Endothelial cell of umbilical vein (primary cell): ENCODE results near the gene CCSER2. TPM values are rescaled to one million over a fixed set of nuclear protein-coding genes. Genes with fewer than 3 reads are reported as not detected.
A peak's percentile ranks its signal among the peaks of the same experiment; 100 is the strongest.

Experiments used
- BruUV-seq: library from RNA; stranded (reverse); fragments of 400-500 nt; replicated peaks from 2 replicates; lab custom pipeline; 2021; lab: Mats Ljungman, UMichigan
- CTCF ChIA-PET: fragments of 300-600, 350-600 bp; sonication (Branson Sonifier 250); formaldehyde crosslinking; loops from one replicate; lab custom pipeline; 2021; ENCODE audit warnings: antibody characterized with exemption, inconsistent platforms; lab: Charles Lee
- POLR2A ChIA-PET: fragments of 300-600, 350-600 bp; sonication (Branson Sonifier 250); formaldehyde crosslinking; loops from one replicate; lab custom pipeline; 2021; ENCODE audit warnings: antibody characterized with exemption, inconsistent platforms; lab: Charles Lee
- DNase-seq: peaks from one replicate; pipeline ENCODE4 v3.0.0-alpha.2; 2011; ENCODE audit warnings: low read depth, low spot score
- FAIRE-seq: peaks from 2 replicates; lab custom pipeline; 2011; peaks lifted over from hg19 to GRCh38; lab: Jason Lieb, UNC
- H2AFZ ChIP-seq: 2 replicates; pipeline ENCODE4 v1.6.0; 2012; ENCODE audit warnings: low read depth, low read length, control low read depth, inconsistent platforms
- H3K27ac ChIP-seq: 2 replicates; pipeline ENCODE4 v1.5.1; 2011; ENCODE audit warnings: low read depth, mild to moderate bottlenecking, control low read depth, low read length, moderate library complexity; ENCODE audit not compliant: insufficient read depth
- H3K27me3 ChIP-seq, 2 experiments: 2 replicates each; pipeline versions ENCODE4 v1.6.0 to v1.6.1; 2011; ENCODE audit warnings: low read length in 2 of 2, mixed read lengths in 1 of 2; ENCODE audit not compliant: control insufficient read depth in 2 of 2, insufficient read depth in 2 of 2
- H3K36me3 ChIP-seq, 2 experiments: 2 replicates in 1 of 2; 3 replicates in 1 of 2; pipeline ENCODE4 v1.5.1; 2011; ENCODE audit warnings: low read length in 2 of 2, mild to moderate bottlenecking in 1 of 2, moderate library complexity in 1 of 2; ENCODE audit not compliant: control insufficient read depth in 2 of 2, insufficient read depth in 2 of 2; ENCODE audit errors: extremely low read depth in 1 of 2
- H3K4me1 ChIP-seq: 3 replicates; pipeline ENCODE4 v1.5.1; 2011; ENCODE audit warnings: mild to moderate bottlenecking, low read length; ENCODE audit not compliant: control insufficient read depth, insufficient read depth; ENCODE audit errors: extremely low read depth
- H3K4me2 ChIP-seq: 2 replicates; pipeline ENCODE4 v1.6.1; 2011; ENCODE audit warnings: low read length, control low read depth, mixed read lengths; ENCODE audit not compliant: insufficient read depth
- H3K4me3 ChIP-seq, 3 experiments: fragments of 200-600 bp in 1 of 3; sonication (generic), shearing (Covaris generic) in 1 of 3; replicated peaks in 1 of 3; 2 replicates each; pipeline ENCODE4 v1.5.1; 2011 to 2016; ENCODE audit warnings: control low read depth in 3 of 3, low read length in 3 of 3, mild to moderate bottlenecking in 2 of 3, inconsistent platforms in 1 of 3, low read depth in 1 of 3, moderate library complexity in 1 of 3; ENCODE audit not compliant: insufficient read depth in 1 of 3
- H3K79me2 ChIP-seq: 2 replicates; pipeline ENCODE4 v1.6.0; 2012; ENCODE audit warnings: low read length, inconsistent platforms; ENCODE audit not compliant: control insufficient read depth, insufficient read depth
- H3K9ac ChIP-seq: replicated peaks from 2 replicates; pipeline ENCODE3; 2011; ENCODE audit warnings: low read length, control low read depth; ENCODE audit not compliant: insufficient read depth; ENCODE audit errors: extremely low read depth
- H3K9me1 ChIP-seq: replicated peaks from 3 replicates; pipeline ENCODE4 v1.6.0; 2011; ENCODE audit warnings: mild to moderate bottlenecking, low read length; ENCODE audit not compliant: control insufficient read depth, insufficient read depth; ENCODE audit errors: extremely low read depth
- H3K9me3 ChIP-seq: replicated peaks from 2 replicates; pipeline ENCODE4 v1.5.1; 2012; ENCODE audit warnings: low read length, inconsistent platforms; ENCODE audit not compliant: control insufficient read depth, insufficient read depth
- H4K20me1 ChIP-seq: replicated peaks from 2 replicates; pipeline ENCODE3; 2011; ENCODE audit warnings: mild to moderate bottlenecking, low read length; ENCODE audit not compliant: control insufficient read depth, insufficient read depth; ENCODE audit errors: extremely low read depth
- EZH2 ChIP-seq: IDR thresholded peaks from 2 replicates; pipeline ENCODE4 v1.6.1; 2012; ENCODE audit warnings: borderline replicate concordance, low read depth, mild to moderate bottlenecking, moderate library complexity, low read length, inconsistent platforms; ENCODE audit not compliant: severe bottlenecking
- FOS ChIP-seq: IDR thresholded peaks from 2 replicates; pipeline ENCODE4 v1.6.1; 2011; ENCODE audit warnings: mild to moderate bottlenecking, low read length, moderate library complexity, borderline replicate concordance; ENCODE audit not compliant: insufficient read depth
- GATA2 ChIP-seq: IDR thresholded peaks from 2 replicates; pipeline ENCODE4 v1.7.0; 2011; ENCODE audit warnings: low read depth, mild to moderate bottlenecking, moderate library complexity, mixed read lengths, low read length; ENCODE audit not compliant: insufficient read length, insufficient read depth
- JUN ChIP-seq: IDR thresholded peaks from 2 replicates; pipeline ENCODE4 v1.6.1; 2011; ENCODE audit warnings: borderline replicate concordance, low read depth; ENCODE audit not compliant: insufficient read length, insufficient read depth
- MYC ChIP-seq: IDR thresholded peaks from one replicate; pipeline ENCODE4 v1.6.1; 2011; ENCODE audit warnings: mild to moderate bottlenecking, low read depth, low read length
- POLR2A ChIP-seq: IDR thresholded peaks from 2 replicates; pipeline ENCODE4 v1.6.1; 2012; ENCODE audit warnings: low read depth, mild to moderate bottlenecking, control low read depth, low read length
- POLR2AphosphoS5 ChIP-seq: IDR thresholded peaks from 2 replicates; pipeline ENCODE4 v1.6.1; 2012; ENCODE audit warnings: low read depth, mild to moderate bottlenecking, control low read depth, low read length, moderate library complexity; ENCODE audit not compliant: insufficient read depth
- dilution Hi-C: fragments of 300-500 bp; cut with MboI; formaldehyde crosslinking; loops from one replicate; pipeline ENCODE4 v1.15.0; 2019; ENCODE audit warnings: low sequenced_read_pairs; ENCODE audit not compliant: extremely low pct_ligation_motif_present
- intact Hi-C: fragments of 100-400 bp; cut with micrococcal nuclease; formaldehyde crosslinking; loops from one replicate; pipeline ENCODE4 v1.10.0; 2022
- polyA plus RNA-seq, 4 experiments: library from polyadenylated mRNA; depleted of rRNA in 3 of 4; stranded (reverse) in 3 of 4; unstranded in 1 of 4; fragments of >200 nt; gene quantifications; 2 replicates each; pipeline versions ENCODE4 v1.2.1 to v1.2.3, GENCODE V29; 2011 to 2012; ENCODE audit warnings: missing spikeins in 1 of 4
- total RNA-seq: library from RNA; stranded (reverse); gene quantifications from 2 replicates; pipeline ENCODE4 v1.2.3, GENCODE V29; 2021
- TF ChIP-seq, protein P1 (sequence below): IDR thresholded peaks from 2 replicates; pipeline ENCODE4 v1.6.1; 2011; ENCODE audit not compliant: insufficient read depth, insufficient read length
- TF ChIP-seq, protein P2 (sequence below), 2 donors: IDR thresholded peaks; 1 replicate in 1 of 2; 2 replicates in 1 of 2; pipeline ENCODE4 v1.5.1; 2011; ENCODE audit warnings: low read length in 2 of 2, mild to moderate bottlenecking in 2 of 2, moderate library complexity in 2 of 2, control low read depth in 1 of 2, inconsistent platforms in 1 of 2, low read depth in 1 of 2; ENCODE audit not compliant: insufficient read depth in 1 of 2; ENCODE audit errors: extremely low read depth in 1 of 2

The CCSER2 gene
- total and polyA plus RNA-seq, 2 donors (not counting 3 experiments of a cell fraction or from before 2014, with no cell fraction given), result 14.5 to 49.3 TPM

DNA sequence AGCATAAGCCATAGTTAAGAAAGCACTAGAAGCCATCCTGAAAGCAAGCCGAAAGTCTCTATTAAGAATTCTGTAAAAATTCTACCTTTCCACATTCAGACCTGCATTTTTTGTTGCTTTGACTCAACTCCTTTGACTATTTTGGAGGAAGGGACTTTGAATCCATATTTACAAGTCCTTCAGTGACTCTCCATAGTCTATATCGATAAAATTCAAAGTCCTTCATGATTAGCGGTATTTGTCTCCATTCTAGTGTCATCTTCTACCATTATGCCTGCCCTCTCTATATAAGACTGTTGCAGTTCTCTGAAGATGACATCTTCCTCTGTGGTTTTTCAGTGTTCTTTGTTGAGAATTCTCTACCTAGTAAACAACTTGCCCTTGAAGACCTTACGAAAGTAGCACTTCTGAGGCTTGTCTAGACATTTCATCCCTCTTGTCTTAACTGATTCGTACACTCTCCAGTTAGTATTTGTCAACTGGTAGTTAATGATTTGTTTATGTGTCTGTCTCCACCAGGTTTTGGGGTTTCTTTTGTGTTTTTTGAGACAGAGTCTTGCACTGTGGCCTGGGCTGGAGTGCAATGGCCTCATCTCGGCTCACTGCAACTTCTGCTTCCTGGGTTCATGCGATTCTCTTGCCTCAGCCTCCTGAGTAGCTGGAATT, 1.7 kb downstream of the CCSER2 start:
- dilution Hi-C loops, result no loop called here
- no peak for TF ChIP-seq FOS
- TF ChIP-seq GATA2, result no peak
- no peak for TF ChIP-seq EZH2
- TF ChIP-seq, protein P1, sequence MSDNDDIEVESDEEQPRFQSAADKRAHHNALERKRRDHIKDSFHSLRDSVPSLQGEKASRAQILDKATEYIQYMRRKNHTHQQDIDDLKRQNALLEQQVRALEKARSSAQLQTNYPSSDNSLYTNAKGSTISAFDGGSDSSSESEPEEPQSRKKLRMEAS, result no peak
- TF ChIP-seq POLR2AphosphoS5, result no peak
- TF ChIP-seq, protein P2, sequence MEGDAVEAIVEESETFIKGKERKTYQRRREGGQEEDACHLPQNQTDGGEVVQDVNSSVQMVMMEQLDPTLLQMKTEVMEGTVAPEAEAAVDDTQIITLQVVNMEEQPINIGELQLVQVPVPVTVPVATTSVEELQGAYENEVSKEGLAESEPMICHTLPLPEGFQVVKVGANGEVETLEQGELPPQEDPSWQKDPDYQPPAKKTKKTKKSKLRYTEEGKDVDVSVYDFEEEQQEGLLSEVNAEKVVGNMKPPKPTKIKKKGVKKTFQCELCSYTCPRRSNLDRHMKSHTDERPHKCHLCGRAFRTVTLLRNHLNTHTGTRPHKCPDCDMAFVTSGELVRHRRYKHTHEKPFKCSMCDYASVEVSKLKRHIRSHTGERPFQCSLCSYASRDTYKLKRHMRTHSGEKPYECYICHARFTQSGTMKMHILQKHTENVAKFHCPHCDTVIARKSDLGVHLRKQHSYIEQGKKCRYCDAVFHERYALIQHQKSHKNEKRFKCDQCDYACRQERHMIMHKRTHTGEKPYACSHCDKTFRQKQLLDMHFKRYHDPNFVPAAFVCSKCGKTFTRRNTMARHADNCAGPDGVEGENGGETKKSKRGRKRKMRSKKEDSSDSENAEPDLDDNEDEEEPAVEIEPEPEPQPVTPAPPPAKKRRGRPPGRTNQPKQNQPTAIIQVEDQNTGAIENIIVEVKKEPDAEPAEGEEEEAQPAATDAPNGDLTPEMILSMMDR (IDR thresholded peaks at IDR 0.05; ENCODE audit: extremely low read depth in 1 of 2, insufficient read depth in 1 of 2, low read depth in 1 of 2, low read length in 2 of 2), result no peak
- TF ChIP-seq JUN, result no peak
- TF ChIP-seq MYC, result no peak
- TF ChIP-seq POLR2A, result no peak

More for the DNA sequence above, 1.7 kb downstream of the CCSER2 start:
- no peak overlapping the region for H3K27ac ChIP-seq
- no peak overlapping the region for H3K4me3 ChIP-seq
- intact Hi-C loops, result loop anchor here (1.0 to 2.0 kb wide), 3 partner anchors 21 to 63 kb away; no protein-coding TSS in a partner anchor
- peaks cover 49% of the 10 kb centered on the region for H3K79me2 ChIP-seq
- DNase-seq (no peak), FAIRE-seq (no peak)
- ChIA-PET CTCF (interaction anchor here (1.0 to 2.7 kb wide), 8 partner anchors 13 to 207 kb away, joined by 4 to 17 read pairs (median 11); no protein-coding TSS in a partner anchor), POLR2A (interaction anchor here (0.6 kb wide), 1 partner anchor 33 kb away, joined by 4 read pairs; no protein-coding TSS in a partner anchor)
- no peaks in the 10 kb centered on the region for H3K27me3 ChIP-seq
- H4K20me1 ChIP-seq, result peaks cover 3% of the 10 kb centered on the region
- BruUV-seq, result no TSS peak
- H2AFZ ChIP-seq, result no peak overlapping the region
- H3K4me1 ChIP-seq, result peaks cover 7% of the 10 kb centered on the region
- H3K4me2 ChIP-seq, result peak overlapping the region; percentile 93
- no peaks in the 10 kb centered on the region for H3K36me3 ChIP-seq
- no peaks in the 10 kb centered on the region for H3K9me1 ChIP-seq
- no peaks in the 10 kb centered on the region for H3K9me3 ChIP-seq
- no peak overlapping the region for H3K9ac ChIP-seq
